Measurements from ENCODE around the gene KRTAP5-1. TPM values are rescaled to one million over a fixed set of nuclear protein-coding genes. Genes with fewer than 3 reads are reported as not detected.

Gene KRTAP5-1
- total and polyA plus RNA-seq, 4 donors, result 2.1 to 5.7 TPM; not detected in 2

DNA sequence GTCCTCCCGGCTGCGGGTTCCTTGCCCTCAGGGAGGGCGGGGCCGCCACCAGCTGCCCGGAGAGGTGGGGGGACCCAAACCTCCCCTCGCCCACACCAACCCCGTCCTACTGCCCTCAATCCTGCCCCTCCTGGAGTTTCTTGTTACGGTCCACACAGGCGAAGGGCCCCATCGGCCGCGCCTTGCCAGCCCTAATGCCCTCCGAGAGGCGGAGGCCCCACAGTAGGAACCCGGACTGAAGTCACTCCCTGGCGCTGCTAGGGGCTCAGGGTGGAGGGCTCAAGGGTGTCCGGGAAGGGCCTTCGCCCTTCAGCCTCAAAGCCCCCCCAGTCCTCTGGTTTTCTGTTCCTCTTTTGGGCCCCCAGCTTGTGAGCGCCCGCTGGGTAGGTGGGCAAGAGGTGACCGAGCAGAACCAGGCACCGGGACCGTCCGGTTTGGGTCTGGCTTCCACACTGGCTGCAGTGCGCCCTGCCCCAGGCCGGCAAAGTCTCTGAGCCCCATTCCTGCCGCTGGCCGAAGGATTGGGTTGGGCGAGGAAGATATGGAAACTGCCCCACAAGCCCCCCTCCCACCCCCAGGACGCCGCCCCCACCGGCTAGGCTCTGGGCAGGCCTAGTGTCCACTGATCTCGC is 37.5 kb downstream of the KRTAP5-1 start:
- no peak overlapping the region for H3K4me3 ChIP-seq (ENCODE audit: low read depth, low read length)
- peaks cover 36% of the 10 kb centered on the region for H3K4me1 ChIP-seq (ENCODE audit: control insufficient read depth, insufficient read depth, low read length)
- no peak overlapping the region for H3K27ac ChIP-seq (ENCODE audit: low read depth, low read length)
- WGBS (ENCODE audit: insufficient coverage), result 7% methylated on average over 22 of the region's 33 CpGs
- no peaks in the 10 kb centered on the region for H3K36me3 ChIP-seq (ENCODE audit: control insufficient read depth, insufficient read depth, low read length)
- no peak for DNase-seq (ENCODE audit: low read depth in 4 of 6, low spot score in 6 of 6)
- H3K27me3 ChIP-seq (ENCODE audit: control insufficient read depth, insufficient read depth, low read length), result peaks cover 43% of the 10 kb centered on the region
- H3K9me3 ChIP-seq (ENCODE audit: control insufficient read depth, insufficient read depth, low read length), result no peaks in the 10 kb centered on the region

DNA sequence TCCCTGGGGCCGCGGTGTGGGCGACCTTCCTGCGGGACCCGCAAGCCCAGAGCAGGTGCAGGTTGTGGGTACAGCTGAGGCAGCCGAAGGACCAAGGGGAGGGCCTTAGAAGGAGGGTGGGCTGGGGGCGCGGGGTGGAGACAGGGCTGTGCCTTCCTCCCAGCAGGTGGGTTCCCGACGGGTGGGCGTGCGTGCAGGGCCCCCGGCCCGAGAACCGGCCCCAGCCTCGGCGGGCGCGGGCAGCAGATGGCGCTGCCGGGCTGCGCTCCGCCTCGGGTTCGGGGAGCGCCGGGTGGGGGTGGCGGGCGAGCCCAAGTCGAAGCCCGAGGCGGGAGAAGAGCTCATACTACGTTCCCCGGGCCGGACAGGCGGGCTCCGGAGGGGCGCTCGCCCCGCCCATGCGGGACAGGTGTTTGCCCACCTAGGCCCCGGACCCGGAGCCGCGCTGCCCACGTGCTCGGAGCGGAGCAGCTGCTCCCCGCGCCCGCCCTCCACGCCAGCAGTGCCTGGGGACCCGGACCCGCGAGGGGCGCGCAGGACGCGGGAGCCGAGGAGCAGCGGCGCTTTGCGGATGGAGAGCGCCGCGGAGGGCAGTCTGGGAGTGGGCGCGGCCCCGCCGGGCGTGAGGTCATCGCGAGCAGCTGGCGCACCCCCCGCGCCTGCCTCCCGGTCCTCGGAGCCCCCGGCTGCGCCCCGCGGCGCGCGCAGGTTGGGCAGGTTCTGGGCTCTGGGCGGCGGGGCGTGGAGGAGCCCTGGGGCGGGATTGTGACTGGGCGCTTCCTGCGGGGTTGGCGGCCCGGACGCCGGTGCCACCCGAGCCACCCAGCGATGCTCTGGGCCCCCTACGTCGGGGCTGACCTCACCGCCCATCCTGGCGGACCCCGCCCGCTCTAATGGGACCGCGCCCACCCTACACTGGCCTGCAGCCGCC is 38.3 kb downstream of the KRTAP5-1 start:
- DNase-seq (ENCODE audit: low read depth in 4 of 6, low spot score in 6 of 6), result peak in 3 of 6 donors; percentile 36 to 79 (median 77)
- WGBS (ENCODE audit: insufficient coverage), result under 1% methylated on average over 106 of the region's 106 CpGs
- Histone ChIP-seq H3K4me1 (ENCODE audit: control insufficient read depth, insufficient read depth, low read length) (peaks cover 41% of the 10 kb centered on the region), H3K27me3 (ENCODE audit: control insufficient read depth, insufficient read depth, low read length) (peaks cover 43% of the 10 kb centered on the region), H3K36me3 (ENCODE audit: control insufficient read depth, insufficient read depth, low read length) (no peaks in the 10 kb centered on the region), H3K4me3 (ENCODE audit: low read depth, low read length) (no peak overlapping the region), H3K27ac (ENCODE audit: low read depth, low read length) (no peak overlapping the region), H3K9me3 (ENCODE audit: control insufficient read depth, insufficient read depth, low read length) (no peaks in the 10 kb centered on the region)

DNA sequence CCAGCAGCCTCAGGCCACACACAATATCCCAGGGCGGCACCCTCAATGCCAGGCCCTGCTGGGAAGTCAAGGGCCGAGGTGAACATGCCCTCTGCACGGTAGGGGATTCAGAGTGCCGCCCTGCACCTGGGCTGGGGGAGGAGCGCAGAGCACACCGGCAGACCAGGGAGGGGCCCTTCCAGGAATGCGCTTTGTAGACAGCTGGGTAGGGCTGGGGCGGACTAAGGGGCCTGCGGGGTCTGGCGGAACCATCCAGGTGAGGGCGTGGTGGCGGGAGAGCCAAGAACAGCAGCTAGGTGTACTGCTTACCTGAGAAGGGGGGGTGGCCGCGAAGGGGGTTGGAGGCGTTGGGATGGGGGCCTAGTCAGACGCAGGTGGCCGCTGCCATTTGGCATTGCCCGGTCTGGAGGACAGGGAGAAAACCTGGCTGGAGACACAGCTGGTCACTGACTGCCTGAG is 39.0 kb downstream of the KRTAP5-1 start:
- Histone ChIP-seq H3K27ac (ENCODE audit: low read depth, low read length) (no peak overlapping the region), H3K4me1 (ENCODE audit: control insufficient read depth, insufficient read depth, low read length) (peaks cover 47% of the 10 kb centered on the region), H3K36me3 (ENCODE audit: control insufficient read depth, insufficient read depth, low read length) (no peaks in the 10 kb centered on the region), H3K27me3 (ENCODE audit: control insufficient read depth, insufficient read depth, low read length) (peaks cover 43% of the 10 kb centered on the region), H3K9me3 (ENCODE audit: control insufficient read depth, insufficient read depth, low read length) (no peaks in the 10 kb centered on the region), H3K4me3 (ENCODE audit: low read depth, low read length) (no peak overlapping the region)
- 11% methylated on average over 18 of the region's 18 CpGs for WGBS (ENCODE audit: insufficient coverage)
- no peak for DNase-seq (ENCODE audit: low read depth in 4 of 6, low spot score in 6 of 6)

DNA sequence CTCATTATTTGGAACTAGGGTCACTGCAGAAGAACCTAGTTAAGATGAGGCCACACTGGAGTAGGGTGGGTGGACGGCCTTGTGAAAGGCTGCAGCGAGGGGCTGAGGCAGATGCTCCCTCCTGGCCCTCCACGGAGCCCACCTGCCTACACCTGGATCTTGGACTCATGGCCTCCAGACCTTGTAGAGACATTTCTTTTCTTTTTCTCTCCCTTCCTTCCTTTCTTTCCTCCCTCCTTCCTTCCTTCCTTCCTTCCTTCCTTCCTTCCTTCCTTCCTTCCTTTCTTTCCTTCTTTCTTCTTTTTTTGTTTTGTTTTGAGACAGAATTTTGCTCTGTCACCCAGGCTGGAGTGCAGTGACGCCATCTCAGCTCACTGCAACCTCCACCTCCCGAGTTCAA is 39.7 kb downstream of the KRTAP5-1 start:
- Histone ChIP-seq H3K9me3 (ENCODE audit: control insufficient read depth, insufficient read depth, low read length) (no peaks in the 10 kb centered on the region), H3K4me3 (ENCODE audit: low read depth, low read length) (no peak overlapping the region), H3K4me1 (ENCODE audit: control insufficient read depth, insufficient read depth, low read length) (peaks cover 49% of the 10 kb centered on the region), H3K27ac (ENCODE audit: low read depth, low read length) (no peak overlapping the region), H3K36me3 (ENCODE audit: control insufficient read depth, insufficient read depth, low read length) (no peaks in the 10 kb centered on the region), H3K27me3 (ENCODE audit: control insufficient read depth, insufficient read depth, low read length) (peaks cover 43% of the 10 kb centered on the region)
- no peak for DNase-seq (ENCODE audit: low read depth in 4 of 6, low spot score in 6 of 6)
- 75% methylated on average over 5 of the region's 5 CpGs for WGBS (ENCODE audit: insufficient coverage)

DNA sequence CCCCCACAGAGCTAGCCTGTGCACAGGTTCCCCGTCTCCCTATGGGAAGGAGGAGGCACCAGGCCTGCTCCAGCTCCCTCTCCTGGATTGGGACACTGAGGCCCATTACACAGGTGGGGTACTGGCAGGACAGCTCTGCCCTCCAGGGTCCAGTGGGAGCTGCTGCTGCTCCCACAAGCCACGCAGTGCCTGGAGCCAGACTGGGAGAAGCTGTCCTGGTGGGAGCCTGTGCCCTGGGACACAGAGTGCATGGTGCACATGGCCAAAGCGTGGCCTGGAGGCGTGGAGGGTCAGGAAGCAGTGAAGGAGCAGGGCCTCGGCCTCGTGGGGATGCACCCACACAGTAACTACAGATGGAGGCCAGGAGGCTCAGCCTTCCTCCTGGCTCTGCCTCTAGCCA is 40.5 kb downstream of the KRTAP5-1 start:
- no peaks in the 10 kb centered on the region for H3K36me3 ChIP-seq (ENCODE audit: control insufficient read depth, insufficient read depth, low read length)
- H3K9me3 ChIP-seq (ENCODE audit: control insufficient read depth, insufficient read depth, low read length), result no peaks in the 10 kb centered on the region
- DNase-seq (ENCODE audit: low read depth in 4 of 6, low spot score in 6 of 6), result no peak
- H3K27ac ChIP-seq (ENCODE audit: low read depth, low read length), result no peak overlapping the region
- H3K4me3 ChIP-seq (ENCODE audit: low read depth, low read length), result no peak overlapping the region
- WGBS (ENCODE audit: insufficient coverage), result 75% methylated on average over 6 of the region's 6 CpGs
- peaks cover 43% of the 10 kb centered on the region for H3K27me3 ChIP-seq (ENCODE audit: control insufficient read depth, insufficient read depth, low read length)
- peaks cover 47% of the 10 kb centered on the region for H3K4me1 ChIP-seq (ENCODE audit: control insufficient read depth, insufficient read depth, low read length)

DNA sequence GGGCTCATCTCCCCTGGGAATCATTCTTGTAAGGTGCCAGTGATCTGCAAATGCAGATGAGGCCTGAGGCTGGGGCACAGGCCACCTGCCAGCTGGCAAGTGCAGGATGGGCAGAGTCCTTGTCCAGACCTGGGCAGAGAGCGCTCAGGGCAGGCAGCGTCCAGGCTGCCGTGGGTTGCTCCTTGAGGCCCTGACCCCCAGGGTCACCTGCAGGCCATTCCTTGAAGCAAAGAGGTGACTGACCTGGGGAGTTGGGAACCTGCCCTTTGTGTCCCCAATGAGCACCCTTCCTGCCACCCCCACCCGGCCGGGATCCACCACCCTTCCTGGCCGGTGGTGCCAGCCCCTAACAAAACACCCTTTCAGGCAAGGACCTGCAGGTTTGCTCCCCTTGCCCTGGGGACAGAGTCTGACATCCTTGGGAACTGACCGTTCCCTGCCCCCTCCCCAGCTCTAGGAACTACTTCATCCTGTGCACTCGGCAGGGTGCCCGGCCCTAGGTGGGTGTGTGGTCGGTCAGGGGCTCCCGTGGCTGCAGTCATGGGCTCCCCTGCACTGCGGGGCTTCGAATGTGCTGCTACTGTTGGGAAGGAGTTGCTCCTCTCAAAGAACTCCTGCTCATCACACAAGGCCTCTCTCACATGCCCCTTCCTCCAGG is 41.3 kb downstream of the KRTAP5-1 start:
- Histone ChIP-seq H3K4me3 (ENCODE audit: low read depth, low read length) (no peak overlapping the region), H3K27me3 (ENCODE audit: control insufficient read depth, insufficient read depth, low read length) (peaks cover 41% of the 10 kb centered on the region), H3K36me3 (ENCODE audit: control insufficient read depth, insufficient read depth, low read length) (no peaks in the 10 kb centered on the region), H3K27ac (ENCODE audit: low read depth, low read length) (no peak overlapping the region), H3K9me3 (ENCODE audit: control insufficient read depth, insufficient read depth, low read length) (no peaks in the 10 kb centered on the region), H3K4me1 (ENCODE audit: control insufficient read depth, insufficient read depth, low read length) (peaks cover 39% of the 10 kb centered on the region)
- 82% methylated on average over 7 of the region's 13 CpGs for WGBS (ENCODE audit: insufficient coverage)
- no peak for DNase-seq (ENCODE audit: low read depth in 4 of 6, low spot score in 6 of 6)

DNA sequence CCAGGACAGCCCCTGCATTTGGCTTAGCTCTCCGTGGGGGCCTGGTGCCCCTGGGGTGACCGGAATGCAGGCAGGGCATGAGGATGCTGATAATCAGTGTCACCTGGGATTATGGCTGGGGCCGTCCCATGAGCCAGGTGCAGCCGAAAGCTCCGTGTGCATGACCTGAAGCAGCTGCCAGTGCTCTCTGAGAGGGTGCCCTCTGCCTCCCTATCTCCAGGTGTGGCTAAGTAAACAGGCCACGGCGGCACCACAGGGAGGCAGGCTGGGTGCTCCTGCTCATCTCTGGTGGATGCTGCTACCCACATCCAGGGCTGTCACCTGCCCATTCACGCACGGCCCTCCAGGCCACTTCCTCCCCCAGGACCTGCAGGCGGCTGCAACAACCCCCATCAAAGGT is 42.8 kb downstream of the KRTAP5-1 start:
- H3K4me3 ChIP-seq (ENCODE audit: low read depth, low read length), result no peak overlapping the region
- peaks cover 32% of the 10 kb centered on the region for H3K27me3 ChIP-seq (ENCODE audit: control insufficient read depth, insufficient read depth, low read length)
- H3K4me1 ChIP-seq (ENCODE audit: control insufficient read depth, insufficient read depth, low read length), result peaks cover 26% of the 10 kb centered on the region
- no peak for DNase-seq (ENCODE audit: low read depth in 4 of 6, low spot score in 6 of 6)
- peaks cover 2% of the 10 kb centered on the region for H3K36me3 ChIP-seq (ENCODE audit: control insufficient read depth, insufficient read depth, low read length)
- H3K27ac ChIP-seq (ENCODE audit: low read depth, low read length), result no peak overlapping the region
- WGBS (ENCODE audit: insufficient coverage), result 75% methylated on average over 10 of the region's 10 CpGs
- H3K9me3 ChIP-seq (ENCODE audit: control insufficient read depth, insufficient read depth, low read length), result no peaks in the 10 kb centered on the region

DNA sequence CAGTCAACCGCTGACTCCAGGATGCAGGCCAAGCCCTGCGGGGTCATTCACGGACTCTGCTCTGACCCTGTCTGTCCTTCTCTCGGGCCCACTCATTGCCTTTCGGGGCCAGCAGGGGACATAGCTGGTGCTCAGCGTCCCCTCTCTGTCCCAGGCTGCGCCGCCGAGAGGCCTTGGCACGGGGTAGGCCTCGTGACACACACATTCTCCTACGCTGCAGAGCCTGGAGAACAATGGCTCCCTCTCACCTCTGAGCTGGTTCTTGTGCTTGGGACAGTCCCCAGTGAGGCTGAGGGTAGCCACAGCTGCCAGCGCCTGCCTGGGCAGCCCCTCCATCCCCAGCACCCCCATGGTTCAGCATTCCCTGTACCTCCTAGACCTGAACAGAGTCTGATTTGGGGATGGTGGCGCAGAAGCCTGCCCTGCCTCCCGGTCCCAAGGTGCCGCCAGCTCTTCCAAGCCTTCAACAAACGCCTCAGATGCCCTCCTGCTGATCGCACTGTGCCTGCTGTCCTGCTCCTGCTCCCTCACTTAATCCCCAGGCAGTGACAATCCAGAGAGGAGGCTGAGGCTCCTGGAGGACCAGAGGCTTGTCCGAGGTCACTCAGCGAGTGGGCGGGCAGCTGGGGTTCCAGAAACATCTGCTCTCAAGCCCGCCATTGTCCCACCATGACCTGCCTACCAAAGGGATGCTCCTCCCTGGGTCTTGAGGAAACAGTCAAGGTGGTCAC is 43.4 kb downstream of the KRTAP5-1 start:
- H3K9me3 ChIP-seq (ENCODE audit: control insufficient read depth, insufficient read depth, low read length), result no peaks in the 10 kb centered on the region
- H3K27ac ChIP-seq (ENCODE audit: low read depth, low read length), result no peak overlapping the region
- no peak overlapping the region for H3K4me3 ChIP-seq (ENCODE audit: low read depth, low read length)
- peaks cover 5% of the 10 kb centered on the region for H3K36me3 ChIP-seq (ENCODE audit: control insufficient read depth, insufficient read depth, low read length)
- DNase-seq (ENCODE audit: low read depth in 4 of 6, low spot score in 6 of 6), result no peak
- peaks cover 25% of the 10 kb centered on the region for H3K4me1 ChIP-seq (ENCODE audit: control insufficient read depth, insufficient read depth, low read length)
- H3K27me3 ChIP-seq (ENCODE audit: control insufficient read depth, insufficient read depth, low read length), result peaks cover 27% of the 10 kb centered on the region
- 70% methylated on average over 22 of the region's 22 CpGs for WGBS (ENCODE audit: insufficient coverage)

DNA sequence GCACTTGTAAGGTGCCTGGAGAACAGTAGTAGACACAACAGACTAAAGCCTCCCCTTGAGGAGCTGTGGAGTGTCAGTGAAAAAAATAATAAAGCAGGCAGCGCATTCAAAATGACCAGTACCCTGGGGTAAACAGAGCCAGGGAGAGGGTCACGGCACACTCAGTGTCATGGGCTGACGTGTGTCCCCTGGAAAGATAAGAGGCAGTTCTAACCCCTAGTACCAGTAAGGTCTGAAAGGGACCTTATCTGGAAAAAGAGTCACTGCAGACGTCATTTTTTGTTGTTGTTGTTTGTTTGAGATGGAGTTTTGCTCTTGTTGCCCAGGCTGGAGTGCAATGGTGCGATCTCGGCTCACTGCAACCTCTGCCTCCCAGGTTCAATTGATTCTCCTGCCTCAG is 45.0 kb downstream of the KRTAP5-1 start:
- WGBS (ENCODE audit: insufficient coverage), result 92% methylated on average over 6 of the region's 6 CpGs

More for the DNA sequence above, 45.0 kb downstream of the KRTAP5-1 start:
- H3K9me3 ChIP-seq (ENCODE audit: control insufficient read depth, insufficient read depth, low read length), result no peaks in the 10 kb centered on the region
- H3K4me3 ChIP-seq (ENCODE audit: low read depth, low read length), result no peak overlapping the region
- no peak overlapping the region for H3K27ac ChIP-seq (ENCODE audit: low read depth, low read length)
- peaks cover 12% of the 10 kb centered on the region for H3K36me3 ChIP-seq (ENCODE audit: control insufficient read depth, insufficient read depth, low read length)
- H3K4me1 ChIP-seq (ENCODE audit: control insufficient read depth, insufficient read depth, low read length), result peaks cover 21% of the 10 kb centered on the region
- peaks cover 14% of the 10 kb centered on the region for H3K27me3 ChIP-seq (ENCODE audit: control insufficient read depth, insufficient read depth, low read length)
- no peak for DNase-seq (ENCODE audit: low read depth in 4 of 6, low spot score in 6 of 6)
